ENCODE data around the gene CILP. TPM values are rescaled to one million over a fixed set of nuclear protein-coding genes. Genes with fewer than 3 reads are reported as not detected.

The CILP gene
- total RNA-seq, 4 donors from 2014 or later, result 27.2 to 434 (median 75.3) TPM

GRCh38 chr15:65254758-65255157 is 43.5 kb upstream of the CILP start:
- DNase-seq (ENCODE audit: low spot score) (no peak), ATAC-seq (ENCODE audit: low FRiP score) (no peak)
- no peak for TF ChIP-seq CTCF (IDR thresholded peaks at IDR 0.05)

GRCh38 chr15:65254356-65254755 is 43.1 kb upstream of the CILP start:
- no peak for ATAC-seq (ENCODE audit: low FRiP score)
- no peak for TF ChIP-seq CTCF (IDR thresholded peaks at IDR 0.05)

GRCh38 chr15:65249641-65250040 is 38.4 kb upstream of the CILP start:
- no peak for TF ChIP-seq CTCF (IDR thresholded peaks at IDR 0.05)
- DNase-seq (ENCODE audit: low spot score) (no peak), ATAC-seq (ENCODE audit: low FRiP score) (peak; percentile 66)

More at GRCh38 chr15:65254356-65254755, 43.1 kb upstream of the CILP start:
- DNase-seq (ENCODE audit: low spot score), result no peak

- ATAC-seq (ENCODE audit: low FRiP score) (no peak), DNase-seq (ENCODE audit: low spot score) (no peak)
- no peak for TF ChIP-seq CTCF (IDR thresholded peaks at IDR 0.05)
Measured at GRCh38 chr15:65248511-65249255, 37.4 kb upstream of the CILP start.

GRCh38 chr15:65246939-65247338 is 35.7 kb upstream of the CILP start:
- no peak for TF ChIP-seq CTCF (IDR thresholded peaks at IDR 0.05)
- DNase-seq (ENCODE audit: low spot score), result no peak
- no peak for ATAC-seq (ENCODE audit: low FRiP score)

GRCh38 chr15:65246026-65246714 is 34.9 kb upstream of the CILP start:
- no peak for TF ChIP-seq CTCF (IDR thresholded peaks at IDR 0.05)
- ATAC-seq (ENCODE audit: low FRiP score) (no peak), DNase-seq (ENCODE audit: low spot score) (no peak)

All from omental fat pad (tissue), 4 donors.